Activated CD4-positive, alpha-beta T cell treated with anti-CD3 and anti-CD28 coated beads, Interleukin-2, Interleukin-4, amounts not matched to agents 100 ng/mL and 50 ng/mL, durations not matched to agents 16 hours and 8 hours (primary cell): Measurements from ENCODE around the gene SERPINA3.
"Not testable (repeated sequence)": the region's sequence is repeated elsewhere in the genome, so short reads cannot be mapped to it uniquely, and the experiment has no call there.

Experiments used
- DNase-seq: peaks from one replicate; pipeline ENCODE4 v3.0.0-alpha.2; 2020; ENCODE audit warnings: low spot score

SERPINA3 gene

DNA sequence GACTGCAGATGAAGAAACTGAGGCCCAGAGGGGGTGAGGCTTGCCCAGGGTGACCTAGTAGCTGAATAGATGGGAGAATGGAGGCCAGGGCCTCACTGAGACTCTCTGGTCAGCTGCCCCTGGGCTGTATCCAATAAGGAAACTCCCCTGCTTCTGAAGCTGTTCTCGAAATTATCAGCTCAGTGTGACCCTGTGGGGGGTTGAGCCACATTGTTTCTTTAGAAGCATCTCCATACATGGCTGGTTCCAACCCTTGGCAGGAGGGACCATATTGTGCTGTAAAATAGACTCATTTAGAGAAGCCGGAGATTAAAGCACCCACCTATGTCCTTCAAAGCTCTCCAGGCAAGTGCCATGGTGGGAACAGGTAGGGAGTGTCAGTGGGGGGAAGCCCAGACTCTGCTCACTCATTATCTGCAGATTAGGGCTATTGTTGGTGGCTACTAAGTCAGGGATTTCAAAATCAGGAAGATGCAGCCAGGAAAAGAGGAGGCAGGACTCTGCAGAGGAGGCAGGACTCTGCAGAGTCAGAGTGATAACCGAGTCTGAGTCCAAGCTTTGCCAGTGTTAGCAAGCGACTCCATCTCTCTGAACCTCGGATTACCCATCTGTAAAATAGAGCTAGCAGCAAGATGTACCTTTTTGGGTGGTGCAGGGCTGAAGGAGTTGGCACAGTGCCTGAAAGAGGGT lies 27.5 kb upstream of the SERPINA3 start:
- DNase-seq: no peak

- no peak for DNase-seq
Measured at GRCh38 chr14:94586635-94587034, 25.6 kb upstream of the SERPINA3 start.

DNA sequence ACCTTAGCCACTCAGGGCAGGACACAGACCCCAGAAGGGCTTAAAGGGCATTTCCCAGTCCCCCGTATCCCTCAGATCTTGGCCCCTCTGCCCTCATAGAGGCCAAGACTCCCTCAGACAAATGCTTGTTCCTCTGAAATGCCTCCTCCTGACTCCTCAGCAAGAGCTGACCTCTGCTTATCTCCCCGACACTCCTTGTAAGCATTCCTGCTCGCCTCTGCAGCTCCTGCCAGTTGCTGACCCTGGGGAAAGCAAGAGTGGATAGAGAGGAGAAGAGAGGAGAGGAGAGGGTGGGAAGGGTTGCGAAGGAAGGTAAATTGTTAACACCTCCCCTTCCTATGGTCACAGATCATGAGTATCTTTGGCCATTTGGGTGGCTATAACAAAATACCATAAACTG lies 23.9 kb upstream of the SERPINA3 start:
- DNase-seq: no peak

DNA sequence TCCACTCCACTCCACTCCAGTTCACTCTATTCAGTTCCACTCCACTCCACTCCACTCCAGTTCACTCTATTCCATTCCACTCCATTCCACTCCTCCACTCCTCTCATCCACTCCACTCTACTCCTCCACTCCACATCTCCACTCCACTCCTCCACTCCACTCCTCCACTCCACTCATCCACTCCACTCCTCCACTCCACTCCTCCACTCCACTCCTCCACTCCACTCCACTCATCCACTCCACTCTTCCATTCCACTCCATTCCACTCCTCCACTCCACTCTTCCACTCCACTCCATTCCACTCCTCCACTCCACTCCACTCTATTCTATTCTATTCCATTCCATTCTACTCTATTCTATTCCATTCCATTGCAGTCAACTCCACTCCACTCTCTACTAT lies 21.1 kb upstream of the SERPINA3 start:
- DNase-seq: no peak

DNA sequence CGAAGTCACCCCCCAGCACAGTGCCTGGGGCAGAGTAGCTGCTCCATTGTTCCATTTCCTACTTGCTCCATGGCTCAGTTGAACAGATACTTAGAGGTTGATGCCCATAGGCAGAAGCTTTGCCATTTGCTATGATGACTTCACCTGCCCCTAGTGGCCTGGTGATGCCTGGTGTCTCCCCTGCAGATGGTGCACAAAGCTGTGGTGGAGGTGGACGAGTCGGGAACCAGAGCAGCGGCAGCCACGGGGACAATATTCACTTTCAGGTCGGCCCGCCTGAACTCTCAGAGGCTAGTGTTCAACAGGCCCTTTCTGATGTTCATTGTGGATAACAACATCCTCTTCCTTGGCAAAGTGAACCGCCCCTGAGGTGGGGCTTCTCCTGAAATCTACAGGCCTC lies 20.3 kb upstream of the SERPINA3 start:
- DNase-seq: no peak

DNA sequence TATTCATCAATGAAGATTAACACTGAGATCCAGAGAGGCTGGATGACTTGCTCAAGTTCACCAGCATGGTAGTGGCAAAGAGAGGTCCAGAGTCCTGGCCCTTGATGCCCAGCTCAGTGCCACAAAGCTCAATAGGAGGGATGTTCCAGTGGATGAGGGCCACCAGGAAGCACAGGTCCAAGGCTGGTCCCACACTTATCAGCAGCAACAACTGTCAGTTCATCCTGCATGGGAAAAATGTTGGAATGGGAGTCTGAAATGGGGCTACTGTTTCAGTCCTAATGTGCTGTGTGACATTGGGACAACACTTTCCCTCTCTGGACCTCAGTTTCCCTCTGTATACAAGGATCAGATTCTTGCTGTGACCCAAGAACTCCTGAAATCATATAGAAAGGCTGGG lies 19.7 kb upstream of the SERPINA3 start:
- no peak for DNase-seq

- DNase-seq: no peak
Measured at GRCh38 chr14:94593376-94593748, 18.8 kb upstream of the SERPINA3 start.

- no peak for DNase-seq
Measured at GRCh38 chr14:94593749-94594431, 18.3 kb upstream of the SERPINA3 start.

DNA sequence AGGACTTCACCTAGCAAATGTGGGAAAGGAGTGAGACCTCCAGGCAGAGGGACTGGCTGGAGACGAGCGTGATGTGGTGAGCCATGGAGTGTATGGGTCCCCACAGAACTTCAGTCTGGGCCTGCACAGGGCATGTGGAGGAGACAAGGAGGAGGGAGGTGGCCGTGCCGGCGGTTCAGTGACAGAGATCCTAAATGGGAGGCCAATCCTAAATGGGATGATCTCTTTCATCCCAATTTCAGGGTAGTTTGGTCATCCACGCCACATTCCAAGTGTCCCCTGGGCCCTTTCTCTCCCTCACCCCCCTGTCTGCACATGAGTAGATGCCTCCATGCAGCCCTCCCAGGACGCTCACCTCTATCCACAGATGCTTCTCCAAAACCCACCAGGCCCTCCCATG lies 17.8 kb upstream of the SERPINA3 start:
- DNase-seq: no peak

- no peak for DNase-seq
Measured at GRCh38 chr14:94595912-94596311, 16.3 kb upstream of the SERPINA3 start.

DNA sequence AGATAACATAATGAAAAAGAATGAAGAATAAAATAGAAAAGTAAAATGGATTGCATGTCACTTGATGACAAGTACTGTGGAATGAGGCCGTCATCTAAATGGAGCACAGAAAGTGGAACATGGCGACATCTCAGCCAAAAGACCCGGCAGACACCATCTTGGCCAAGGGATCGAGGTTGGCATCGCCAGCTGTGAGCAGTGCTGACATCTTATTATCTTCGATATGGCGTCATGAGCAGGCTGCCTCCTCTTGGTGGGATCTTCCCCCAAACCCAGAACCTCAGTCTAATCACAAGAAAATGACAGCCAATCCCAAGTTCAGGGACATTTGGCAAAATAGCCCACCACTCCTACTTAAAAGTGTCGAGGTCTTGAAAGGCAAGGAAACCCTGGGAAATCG lies 15.8 kb upstream of the SERPINA3 start:
- DNase-seq: no peak

DNA sequence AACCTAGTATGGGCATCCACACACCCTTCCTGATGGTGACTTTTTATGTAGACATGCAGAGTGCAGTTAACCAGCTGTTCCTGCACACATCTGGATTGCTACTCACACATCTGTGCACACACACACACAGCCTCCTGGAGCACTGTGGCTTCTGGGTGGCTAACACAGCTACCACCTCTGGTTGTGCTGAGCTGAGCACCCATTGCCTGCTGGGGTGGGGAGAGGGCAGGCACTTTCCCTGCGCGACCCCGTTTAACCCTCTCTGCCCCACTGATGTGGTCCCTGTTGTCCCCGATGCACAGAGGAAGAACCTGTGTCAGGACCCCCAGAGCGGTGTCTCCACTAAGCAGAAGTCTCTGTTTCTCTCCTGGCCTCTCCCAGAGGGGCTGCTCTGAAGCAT lies 14.4 kb upstream of the SERPINA3 start:
- DNase-seq: no peak

- no peak for DNase-seq
Measured at GRCh38 chr14:94598506-94598815, 13.7 kb upstream of the SERPINA3 start.

DNA sequence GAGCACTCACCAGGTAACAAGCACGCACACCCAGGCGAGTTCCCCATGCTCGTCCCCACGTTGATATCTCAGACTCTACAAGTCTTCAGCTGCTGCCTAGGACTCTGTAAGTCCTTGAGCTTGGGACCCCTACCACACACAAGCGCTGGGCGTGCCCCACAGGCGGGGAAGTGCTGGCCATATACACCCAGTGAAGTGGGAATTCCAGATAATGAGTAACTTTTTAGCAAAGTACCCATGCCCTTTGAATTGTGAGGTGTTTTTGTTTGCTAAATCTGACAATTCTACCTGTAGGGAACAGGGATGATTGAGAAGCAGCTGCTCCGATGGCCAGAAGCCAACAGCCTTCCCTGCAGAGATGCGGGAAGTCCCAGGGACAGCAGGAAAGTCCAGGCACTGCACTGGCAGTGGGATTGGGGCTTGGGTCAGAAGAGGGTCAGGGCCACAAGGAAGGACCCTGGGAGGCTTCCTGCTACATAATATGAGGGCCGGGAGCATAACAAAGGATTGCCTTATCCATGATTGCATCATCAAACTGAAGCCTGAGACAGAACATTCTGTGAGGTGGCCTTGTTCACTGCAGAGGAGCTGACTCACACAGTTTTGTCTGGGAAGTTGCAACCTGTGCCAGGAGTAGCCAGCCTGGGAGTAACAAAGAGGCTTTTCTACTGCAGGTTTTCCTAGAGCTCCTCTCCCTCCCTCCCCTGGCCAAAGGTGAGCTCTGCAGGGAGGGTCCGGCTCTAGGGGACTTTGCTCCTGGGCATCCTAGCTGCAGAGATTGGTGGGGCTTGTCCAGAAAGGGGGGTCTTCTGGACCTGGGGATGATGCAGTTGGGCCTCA lies 13.2 kb upstream of the SERPINA3 start:
- DNase-seq: no peak

DNA sequence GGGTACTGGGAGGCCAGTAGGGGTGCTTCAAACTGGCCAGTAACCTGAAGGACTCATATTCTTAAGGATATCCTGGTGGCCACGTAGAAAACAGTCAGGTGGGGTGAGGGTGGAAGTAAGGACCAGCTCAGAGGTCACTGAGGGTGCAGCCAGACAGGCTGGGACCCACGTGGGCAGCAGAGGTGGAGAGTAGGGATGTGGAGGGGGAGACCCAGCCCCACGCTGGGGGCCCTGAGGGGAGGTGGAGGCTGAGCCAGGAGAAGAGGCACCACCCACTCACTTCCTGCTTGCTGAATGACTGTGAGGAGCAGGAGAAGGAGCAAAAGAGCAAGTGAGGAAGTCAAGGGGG lies 12.6 kb upstream of the SERPINA3 start:
- no peak for DNase-seq

DNA sequence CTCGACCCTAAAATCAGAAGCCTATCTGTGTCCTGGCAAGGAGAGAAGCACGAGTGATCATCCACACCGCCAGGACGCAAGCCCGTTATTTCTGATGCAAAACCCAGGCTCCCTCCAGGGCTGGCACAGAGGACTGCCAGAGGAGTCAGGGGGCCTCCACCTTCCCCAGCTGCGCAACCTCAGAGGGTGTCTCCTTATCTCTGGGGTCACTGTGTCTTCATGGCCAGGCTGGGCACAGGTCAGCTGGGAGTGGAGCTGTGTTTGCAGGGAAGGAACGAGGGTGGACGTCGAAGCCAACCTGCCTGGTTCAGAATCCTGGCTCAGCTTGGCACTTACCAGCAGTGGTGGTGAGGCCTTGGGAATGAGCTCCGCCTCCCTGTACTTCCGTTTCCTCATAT lies 12.0 kb upstream of the SERPINA3 start:
- no peak for DNase-seq

- DNase-seq: no peak
Measured at GRCh38 chr14:94601884-94602391, 10.3 kb upstream of the SERPINA3 start.

DNA sequence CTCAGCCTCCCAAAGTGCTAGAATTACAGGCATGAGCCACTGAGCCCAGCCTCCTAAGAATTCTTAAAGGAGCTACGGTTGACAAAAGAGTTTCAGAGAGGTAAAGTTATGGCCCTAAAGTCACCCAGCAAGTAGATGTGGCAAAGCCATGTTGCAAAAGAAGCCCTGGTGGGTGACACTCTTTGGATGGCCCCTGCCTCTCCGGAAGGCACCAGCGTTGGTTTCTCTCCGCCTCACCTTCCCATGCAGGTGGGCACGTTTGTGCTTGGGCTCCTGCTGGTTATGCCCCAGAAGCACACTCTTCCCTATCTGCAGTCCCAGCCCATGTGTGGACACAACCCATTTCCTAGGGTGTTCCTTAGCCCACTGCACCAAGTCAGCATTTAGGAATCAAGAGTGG lies 9.5 kb upstream of the SERPINA3 start:
- no peak for DNase-seq

- DNase-seq: no peak
Measured at GRCh38 chr14:94605361-94605760, 6.8 kb upstream of the SERPINA3 start.

DNA sequence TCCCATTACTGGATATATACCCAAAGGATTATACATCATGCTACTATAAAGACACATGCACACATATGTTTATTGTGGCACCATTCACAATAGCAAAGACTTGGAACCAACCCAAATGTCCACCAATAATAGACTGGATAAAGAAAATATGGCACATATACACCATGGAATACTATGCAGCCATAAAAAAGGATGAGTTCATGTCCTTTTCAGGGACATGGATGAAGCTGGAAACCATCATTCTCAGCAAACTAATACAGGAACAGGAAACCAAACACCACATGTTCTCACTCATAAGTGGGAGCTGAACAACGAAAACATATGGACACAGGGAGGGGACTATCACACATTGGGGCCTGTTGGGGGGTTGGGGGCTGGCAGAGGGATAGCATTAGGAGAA lies 3.2 kb upstream of the SERPINA3 start:
- not testable (repeated sequence) for DNase-seq

DNA sequence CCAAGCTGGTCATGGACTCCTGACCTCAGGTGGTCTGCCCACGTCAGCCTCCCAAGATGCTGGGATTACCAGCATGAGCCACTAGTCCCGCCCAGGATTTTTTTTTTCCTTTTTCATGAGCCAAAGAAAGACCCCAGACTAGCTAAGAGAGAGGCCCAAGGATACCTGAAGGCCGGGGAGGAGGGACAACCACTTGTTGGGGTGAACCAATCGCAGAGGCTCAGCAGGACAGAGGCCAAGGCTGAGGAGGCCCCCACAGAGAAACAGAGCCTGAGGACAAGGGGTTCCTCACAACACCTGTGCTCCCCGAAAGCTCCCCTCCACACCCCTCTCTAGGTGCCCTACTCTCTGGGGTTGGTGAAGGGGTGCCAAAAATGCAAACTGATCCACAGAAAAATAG lies 1.0 kb upstream of the SERPINA3 start:
- DNase-seq: no peak

DNA sequence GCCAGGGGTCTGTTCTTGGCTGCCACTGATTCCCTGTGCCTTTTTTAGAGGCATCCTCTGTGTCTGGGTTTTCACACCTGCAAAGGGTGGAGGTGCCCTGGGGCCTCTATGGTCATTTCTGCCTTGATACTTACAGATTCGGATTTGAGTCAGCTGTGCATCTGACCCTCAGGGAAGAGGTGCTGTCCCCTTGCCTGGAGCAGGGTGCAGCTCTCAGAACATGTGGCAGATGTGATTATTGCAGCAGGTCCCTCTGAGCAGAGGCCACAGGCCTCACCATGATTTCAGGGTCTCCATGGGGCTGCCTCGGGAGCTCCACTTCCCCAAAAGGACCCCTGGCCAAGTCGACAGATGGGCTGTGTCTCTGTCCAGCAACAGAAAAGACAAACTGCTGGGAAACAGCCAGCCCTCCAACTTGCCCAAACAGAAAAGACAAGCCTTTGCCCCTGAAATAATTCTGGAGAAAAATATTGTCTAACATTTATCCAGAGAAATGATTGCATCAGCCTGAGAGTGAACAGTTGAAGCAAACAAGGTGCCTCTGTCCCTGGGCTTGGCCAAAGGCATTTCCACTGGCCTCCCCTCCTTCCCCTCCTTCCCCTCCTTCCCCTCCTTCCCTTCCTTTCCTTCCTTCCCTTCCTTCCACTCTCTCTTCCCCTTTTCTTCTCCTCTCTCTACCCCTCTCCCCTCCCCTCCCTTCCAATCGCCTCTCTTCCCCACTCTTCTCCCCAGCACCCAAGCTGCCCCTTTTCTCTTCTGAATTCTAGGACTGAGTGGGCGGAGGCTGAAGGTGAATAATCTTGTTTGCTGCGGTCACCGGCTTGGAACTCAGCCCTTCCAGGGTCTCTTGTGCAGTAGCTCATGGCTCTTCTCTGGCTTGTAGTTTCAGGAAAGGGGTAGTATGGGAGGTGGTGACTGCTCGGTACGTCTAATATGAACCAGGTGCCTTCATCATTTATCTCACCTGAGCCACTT lies 676 bp downstream of the SERPINA3 start:
- DNase-seq: no peak
